Posterior cingulate gyrus (tissue), 11 donors: ENCODE results near the gene PYGB.

Experiments
- DNase-seq, 10 donors: peaks; one replicate each; pipeline versions ENCODE4 v3.0.0 to v3.0.0-alpha.2; 2020 to 2021; ENCODE audit warnings: mixed read lengths in 3 of 10
- intact Hi-C: fragments of 100-400 bp; cut with DNase I; formaldehyde crosslinking; loops from one replicate; pipeline ENCODE4 v1.15.1; 2023

PYGB gene

GRCh38 chr20:25341716-25342680 is 94.1 kb downstream of the PYGB start:
- no peak for DNase-seq
- intact Hi-C loops, result no loop called here

GRCh38 chr20:25344634-25345033 is 96.7 kb downstream of the PYGB start:
- intact Hi-C loops, result no loop called here
- DNase-seq, result no peak

- DNase-seq, result no peak
- intact Hi-C loops, result no loop called here
These were observed 97.8 kb downstream of the PYGB start for GRCh38 chr20:25345721-25346120.

GRCh38 chr20:25346349-25346748 is 98.5 kb downstream of the PYGB start:
- no peak for DNase-seq
- intact Hi-C loops, result no loop called here
